ENCODE measurements around the gene SH3YL1.
A peak's percentile ranks its signal among the peaks of the same experiment; 100 is the strongest.

SH3YL1 gene

GRCh38 chr2:256094-256493 is 7.7 kb downstream of the SH3YL1 start:
- DNase-seq = no peak

- DNase-seq = no peak
These were observed 8.6 kb downstream of the SH3YL1 start for GRCh38 chr2:255195-255594.

GRCh38 chr2:254241-254640 is 9.6 kb downstream of the SH3YL1 start:
- no peak for DNase-seq

GRCh38 chr2:253202-253638 is 10.6 kb downstream of the SH3YL1 start:
- DNase-seq = no peak

GRCh38 chr2:252001-252602 is 11.7 kb downstream of the SH3YL1 start:
- no peak for DNase-seq

- DNase-seq = no peak
These were observed 14.2 kb downstream of the SH3YL1 start for GRCh38 chr2:249538-250042.

- no peak for DNase-seq
These were observed 15.1 kb downstream of the SH3YL1 start for GRCh38 chr2:248724-249123.

- peak; percentile 71 for DNase-seq
These were observed 17.2 kb downstream of the SH3YL1 start for GRCh38 chr2:246489-247144.

GRCh38 chr2:244547-244946 is 19.3 kb downstream of the SH3YL1 start:
- no peak for DNase-seq

GRCh38 chr2:238869-239268 is 25.0 kb downstream of the SH3YL1 start:
- DNase-seq = no peak

- DNase-seq = no peak
These were observed 25.4 kb downstream of the SH3YL1 start for GRCh38 chr2:238431-238830.

- DNase-seq = no peak
These were observed 26.0 kb downstream of the SH3YL1 start for GRCh38 chr2:237878-238277.

- no peak for DNase-seq
These were observed 26.8 kb downstream of the SH3YL1 start for GRCh38 chr2:236993-237539.

GRCh38 chr2:234421-234820 is 29.4 kb downstream of the SH3YL1 start:
- no peak for DNase-seq

- DNase-seq = no peak
These were observed 30.8 kb downstream of the SH3YL1 start for GRCh38 chr2:233030-233429.

- DNase-seq = no peak
These were observed 32.2 kb downstream of the SH3YL1 start for GRCh38 chr2:231521-232185.

GRCh38 chr2:228518-229278 is 35.1 kb downstream of the SH3YL1 start:
- DNase-seq = no peak

- DNase-seq = no peak
These were observed 35.7 kb downstream of the SH3YL1 start for GRCh38 chr2:228115-228514.

GRCh38 chr2:223971-224760 is 39.7 kb downstream of the SH3YL1 start:
- no peak for DNase-seq

GRCh38 chr2:223451-223850 is 40.4 kb downstream of the SH3YL1 start:
- DNase-seq = no peak

GRCh38 chr2:216068-216467 is 47.8 kb downstream of the SH3YL1 start:
- DNase-seq = no peak
